ENCODE results near the gene ZNF714. TPM values are rescaled to one million over a fixed set of nuclear protein-coding genes. Genes with fewer than 3 reads are reported as not detected.

Gene ZNF714
- total and polyA plus RNA-seq, 9 of the 15 experiments (the other 6 are each of a cell fraction or from before 2014, with no cell fraction given): 16.2 to 40.8 (median 28.9) TPM

- TF ChIP-seq PHF20 (IDR thresholded peaks at IDR 0.05; ENCODE audit: partially characterized antibody) (no peak), TCFL5 (CRISPR knock-in tag; conservative IDR thresholded peaks at IDR 0.05) (peak; percentile 62; the same call in 1 of the 2 replicates), TSHZ1 (CRISPR knock-in tag; IDR thresholded peaks at IDR 0.05) (peak; percentile 77), DDX20 (tag; IDR thresholded peaks at IDR 0.05; ENCODE audit: low read depth) (peak; percentile 89), ZZZ3 (IDR thresholded peaks at IDR 0.05) (no peak), DMBX1 (CRISPR knock-in tag; IDR thresholded peaks at IDR 0.05; ENCODE audit: borderline replicate concordance) (peak; percentile 95), TRIM24 (IDR thresholded peaks at IDR 0.05) (peak; percentile 57 to 77), KLF1 (tag; IDR thresholded peaks at IDR 0.05) (0 out of 2 replicates have a peak, but pooled peaks have one; percentile 24), CBFA2T3 (IDR thresholded peaks at IDR 0.05) (peak; percentile 75), ID3 (CRISPR knock-in tag; IDR thresholded peaks at IDR 0.05) (no peak), ID3 (tag; IDR thresholded peaks at IDR 0.05) (peak; percentile 54; the same call in 1 of the 2 replicates), NR2C2 (CRISPR knock-in tag; IDR thresholded peaks at IDR 0.05) (no peak), NR2C2 (tag; IDR thresholded peaks at IDR 0.05) (peak; percentile 71; the same call in 1 of the 2 replicates), SMAD4 (CRISPR knock-in tag; conservative IDR thresholded peaks at IDR 0.05) (peak; percentile 69), KLF6 (CRISPR knock-in tag; IDR thresholded peaks at IDR 0.05; ENCODE audit: borderline replicate concordance) (0 out of 2 replicates have a peak, but pooled peaks have one; percentile 34), DPF2 (IDR thresholded peaks at IDR 0.05) (peak; percentile 22; the same call in 1 of the 2 replicates), ZNF707 (CRISPR knock-in tag; conservative IDR thresholded peaks at IDR 0.05) (peak; percentile 59; the same call in 1 of the 2 replicates), PTRF (tag; IDR thresholded peaks at IDR 0.05) (peak; percentile 82), CEBPB (tag; IDR thresholded peaks at IDR 0.05) (peak; percentile 54), MXD1 (CRISPR knock-in tag; IDR thresholded peaks at IDR 0.05; ENCODE audit: borderline replicate concordance, poor library complexity, severe bottlenecking) (peak; percentile 29), KDM1A (IDR thresholded peaks at IDR 0.05) (peak; percentile 34 to 64; a peak in 3 of 4 replicates), RBBP5 (IDR thresholded peaks at IDR 0.05; ENCODE audit: borderline replicate concordance, insufficient read depth, low read length, poor library complexity, severe bottlenecking) (no peak), HNRNPLL (IDR thresholded peaks at IDR 0.05; ENCODE audit: low read depth, low read length, poor library complexity, severe bottlenecking) (no peak), PRPF4 (IDR thresholded peaks at IDR 0.05; ENCODE audit: insufficient read depth, low read depth, low read length, poor library complexity, severe bottlenecking) (no peak), NR2C1 (IDR thresholded peaks at IDR 0.05) (peak; percentile 32; the same call in 1 of the 2 replicates), NR2C1 (tag; IDR thresholded peaks at IDR 0.05) (peak; percentile 87), SAFB (IDR thresholded peaks at IDR 0.05; ENCODE audit: borderline replicate concordance, low read depth, low read length) (no peak)
Measured at GRCh38 chr19:21134934-21135366, 52.9 kb downstream of the ZNF714 start (continued).

Measured in K562 (cell line).